GM12875 (cell line): ENCODE measurements around the gene RNF141.

Experiments used
- H3K4me3 ChIP-seq: one replicate; pipeline ENCODE4 v1.5.1; 2011; ENCODE audit warnings: low read depth, low read length, control low read depth
- TF ChIP-seq, protein P1 (sequence below): IDR thresholded peaks from 2 replicates; pipeline ENCODE4 v1.5.1; 2011; ENCODE audit warnings: low read depth, mild to moderate bottlenecking, control low read depth, inconsistent platforms, low read length, moderate library complexity, borderline replicate concordance; ENCODE audit not compliant: insufficient read depth

Gene RNF141

DNA sequence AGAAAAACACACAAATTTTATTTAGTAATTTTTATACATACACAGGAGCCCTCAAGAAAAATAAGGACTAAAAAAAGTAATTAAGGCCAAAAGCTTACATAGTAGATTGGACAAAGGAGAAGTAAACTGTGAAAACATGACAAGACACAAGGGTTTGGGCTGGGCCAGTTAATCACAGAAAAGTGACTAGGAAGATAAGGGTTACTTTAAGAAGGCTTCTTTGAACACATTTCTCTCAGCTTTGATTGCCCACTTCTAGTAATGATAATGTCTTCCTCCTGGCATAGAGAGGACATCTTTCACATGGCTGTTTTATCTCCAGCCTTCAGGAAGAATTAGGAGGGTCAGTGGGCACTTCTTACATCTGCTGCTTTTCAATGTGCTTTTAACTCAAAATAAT, 3.4 kb downstream of the RNF141 start:
- TF ChIP-seq, protein P1, sequence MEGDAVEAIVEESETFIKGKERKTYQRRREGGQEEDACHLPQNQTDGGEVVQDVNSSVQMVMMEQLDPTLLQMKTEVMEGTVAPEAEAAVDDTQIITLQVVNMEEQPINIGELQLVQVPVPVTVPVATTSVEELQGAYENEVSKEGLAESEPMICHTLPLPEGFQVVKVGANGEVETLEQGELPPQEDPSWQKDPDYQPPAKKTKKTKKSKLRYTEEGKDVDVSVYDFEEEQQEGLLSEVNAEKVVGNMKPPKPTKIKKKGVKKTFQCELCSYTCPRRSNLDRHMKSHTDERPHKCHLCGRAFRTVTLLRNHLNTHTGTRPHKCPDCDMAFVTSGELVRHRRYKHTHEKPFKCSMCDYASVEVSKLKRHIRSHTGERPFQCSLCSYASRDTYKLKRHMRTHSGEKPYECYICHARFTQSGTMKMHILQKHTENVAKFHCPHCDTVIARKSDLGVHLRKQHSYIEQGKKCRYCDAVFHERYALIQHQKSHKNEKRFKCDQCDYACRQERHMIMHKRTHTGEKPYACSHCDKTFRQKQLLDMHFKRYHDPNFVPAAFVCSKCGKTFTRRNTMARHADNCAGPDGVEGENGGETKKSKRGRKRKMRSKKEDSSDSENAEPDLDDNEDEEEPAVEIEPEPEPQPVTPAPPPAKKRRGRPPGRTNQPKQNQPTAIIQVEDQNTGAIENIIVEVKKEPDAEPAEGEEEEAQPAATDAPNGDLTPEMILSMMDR, result no peak
- H3K4me3 ChIP-seq, result no peak overlapping the region

GRCh38 chr11:10534316-10534715, 6.7 kb downstream of the RNF141 start:
- TF ChIP-seq, protein P1, result no peak
- H3K4me3 ChIP-seq, result no peak overlapping the region

DNA sequence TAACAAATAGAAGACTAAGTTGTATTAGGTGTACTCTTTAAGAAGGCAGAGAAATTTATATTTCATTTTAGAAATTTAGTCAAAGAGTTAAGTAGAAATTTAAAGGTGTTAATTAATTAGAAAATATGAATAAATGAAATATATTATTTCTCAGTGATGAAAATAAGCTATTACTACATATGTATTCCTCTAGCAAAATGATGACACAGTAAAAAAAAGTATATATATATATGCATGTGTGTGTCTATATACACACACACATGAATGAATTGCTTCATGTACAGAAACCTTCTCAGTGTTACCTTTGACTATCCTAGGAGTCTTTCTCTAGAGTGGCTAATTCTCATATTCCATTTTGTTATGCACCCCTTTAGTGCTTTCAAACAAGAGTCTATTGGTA, 7.7 kb downstream of the RNF141 start:
- TF ChIP-seq, protein P1, result no peak
- H3K4me3 ChIP-seq, result no peak overlapping the region

DNA sequence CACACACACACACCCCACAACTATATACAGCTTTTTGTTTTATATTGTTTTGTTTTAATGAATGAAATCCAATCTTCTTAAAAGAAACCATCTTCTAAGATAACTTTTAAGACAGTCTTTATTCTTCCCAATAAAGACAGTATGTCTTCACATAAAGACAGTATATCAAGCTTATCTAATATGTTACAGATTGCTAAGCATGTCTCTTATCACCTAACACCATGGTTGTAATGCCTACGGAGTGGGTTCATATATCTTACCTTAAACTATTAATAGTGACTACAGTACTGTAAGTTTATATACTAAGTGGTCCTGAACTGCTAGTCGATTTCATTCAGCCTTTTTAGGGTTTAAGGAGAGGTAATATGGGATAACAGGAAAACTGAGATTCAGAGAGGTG, 8.5 kb downstream of the RNF141 start:
- TF ChIP-seq, protein P1, result no peak
- H3K4me3 ChIP-seq, result no peak overlapping the region

DNA sequence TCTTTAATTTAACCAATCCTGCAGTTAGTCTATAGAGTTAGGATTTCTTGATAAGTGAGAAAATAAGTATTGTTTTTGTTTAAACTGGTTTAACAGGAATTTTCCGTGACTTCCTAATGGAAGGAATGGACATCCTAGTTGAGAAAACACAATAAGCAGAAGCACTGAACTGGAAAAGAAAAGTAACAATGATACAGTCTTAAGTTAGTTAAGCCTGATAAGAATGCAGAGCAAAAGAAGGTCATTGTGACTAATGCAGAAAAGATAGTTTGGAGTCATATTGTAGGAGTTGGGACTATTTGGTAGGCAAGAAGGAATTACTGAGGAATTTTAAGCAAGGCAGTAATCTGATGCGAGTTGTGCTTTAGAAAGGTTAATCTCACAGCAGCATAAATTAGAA, 11.7 kb downstream of the RNF141 start:
- TF ChIP-seq, protein P1, result no peak
- no peak overlapping the region for H3K4me3 ChIP-seq

GRCh38 chr11:10528121-10528520, 12.9 kb downstream of the RNF141 start:
- H3K4me3 ChIP-seq, result no peak overlapping the region
- TF ChIP-seq, protein P1, result no peak

DNA sequence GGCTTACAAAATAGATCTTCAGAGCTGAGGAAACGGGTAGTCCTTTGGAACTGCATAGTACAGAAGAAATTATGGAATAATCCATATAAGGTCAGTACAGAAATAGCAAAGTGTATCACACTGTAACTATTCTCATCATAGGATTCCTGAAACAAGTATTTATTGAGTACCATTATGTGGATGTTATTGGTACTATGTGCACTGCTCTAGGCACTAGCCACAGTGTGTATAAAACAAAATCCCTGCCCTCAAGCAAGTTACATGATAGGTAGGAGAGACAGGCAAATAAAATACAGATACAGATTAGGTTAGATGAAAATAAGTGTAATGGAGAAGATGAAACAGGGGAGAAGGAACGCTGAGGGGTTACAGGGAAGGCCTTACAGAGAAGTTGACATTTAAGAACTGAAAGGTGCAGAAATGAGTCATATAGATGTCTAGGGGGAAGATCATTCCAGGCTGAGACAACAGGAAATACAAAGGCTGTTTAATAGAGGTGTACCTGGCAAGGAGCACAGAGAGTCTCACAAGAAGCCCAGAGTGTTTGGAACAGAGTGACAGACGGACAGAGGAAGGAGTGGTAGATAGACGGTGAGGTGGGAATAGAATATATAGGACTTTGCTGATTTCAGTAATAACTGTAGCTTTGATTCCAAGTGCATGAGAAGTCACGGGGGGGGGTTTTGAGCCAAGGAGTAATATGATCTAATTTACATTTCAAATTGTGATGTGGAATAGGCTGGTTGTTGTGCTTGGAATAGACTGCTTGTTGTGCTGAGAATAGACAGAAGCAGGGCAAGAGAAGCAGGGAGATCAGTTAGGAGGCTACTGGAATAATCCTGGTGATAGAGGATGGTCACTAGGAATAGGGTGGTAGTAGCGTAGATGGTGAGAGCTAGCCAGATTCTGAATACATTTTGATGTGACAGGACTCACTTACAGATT, 13.7 kb downstream of the RNF141 start:
- TF ChIP-seq, protein P1, result no peak
- H3K4me3 ChIP-seq, result no peak overlapping the region
